Mesodermal cell (in vitro differentiated cells): ENCODE measurements around the gene CASZ1.

Source experiments
- H3K27ac ChIP-seq: 2 replicates; pipeline ENCODE4 v1.7.0; 2013; ENCODE audit warnings: mild to moderate bottlenecking, low read depth, low read length, moderate library complexity; ENCODE audit not compliant: severe bottlenecking
- H3K36me3 ChIP-seq: 2 replicates; pipeline ENCODE4 v1.7.1; 2013; ENCODE audit warnings: mild to moderate bottlenecking, low read length, moderate library complexity; ENCODE audit not compliant: control insufficient read depth, insufficient read depth
- H3K4me1 ChIP-seq: one replicate; pipeline ENCODE4 v1.7.1; 2013; ENCODE audit warnings: mild to moderate bottlenecking, low read length; ENCODE audit not compliant: insufficient read depth, control insufficient read depth, poor library complexity, severe bottlenecking
- H3K4me3 ChIP-seq: 2 replicates; pipeline ENCODE4 v1.7.0; 2013; ENCODE audit warnings: low read length, control low read depth, mild to moderate bottlenecking; ENCODE audit not compliant: insufficient read depth, poor library complexity, severe bottlenecking; ENCODE audit errors: extremely low read depth
- H3K9me3 ChIP-seq: 2 replicates; pipeline ENCODE4 v1.7.1; 2013; ENCODE audit warnings: mild to moderate bottlenecking, low read length, moderate library complexity; ENCODE audit not compliant: control insufficient read depth
- WGBS, 2 experiments: methylation state at CpG; one replicate each; pipeline ENCODE4 v1.1.5; 2013; ENCODE audit warnings: missing lambda C conversion rate in 2 of 2; ENCODE audit not compliant: insufficient coverage in 2 of 2; 5-methylcytosine and 5-hydroxymethylcytosine counted together

Gene CASZ1

GRCh38 chr1:10598389-10598702, 198.1 kb downstream of the CASZ1 start:
- Histone ChIP-seq H3K36me3 (no peaks in the 10 kb centered on the region), H3K9me3 (no peaks in the 10 kb centered on the region), H3K4me3 (no peak overlapping the region), H3K27ac (no peak overlapping the region), H3K4me1 (peaks cover 35% of the 10 kb centered on the region)
- WGBS, 2 experiments, result 90% methylated on average over 6 of the region's 6 CpGs; no CpG with 5 or more reads in 1 of the 2 experiments

- H3K36me3 ChIP-seq, result no peaks in the 10 kb centered on the region
- WGBS, 2 experiments, result 91 to 94% methylated on average over 11 to 12 of the region's 13 CpGs
- no peak overlapping the region for H3K4me3 ChIP-seq
- peaks cover 35% of the 10 kb centered on the region for H3K4me1 ChIP-seq
- H3K27ac ChIP-seq, result no peak overlapping the region
- H3K9me3 ChIP-seq, result no peaks in the 10 kb centered on the region
Measured at GRCh38 chr1:10597492-10598388, 198.7 kb downstream of the CASZ1 start.

DNA sequence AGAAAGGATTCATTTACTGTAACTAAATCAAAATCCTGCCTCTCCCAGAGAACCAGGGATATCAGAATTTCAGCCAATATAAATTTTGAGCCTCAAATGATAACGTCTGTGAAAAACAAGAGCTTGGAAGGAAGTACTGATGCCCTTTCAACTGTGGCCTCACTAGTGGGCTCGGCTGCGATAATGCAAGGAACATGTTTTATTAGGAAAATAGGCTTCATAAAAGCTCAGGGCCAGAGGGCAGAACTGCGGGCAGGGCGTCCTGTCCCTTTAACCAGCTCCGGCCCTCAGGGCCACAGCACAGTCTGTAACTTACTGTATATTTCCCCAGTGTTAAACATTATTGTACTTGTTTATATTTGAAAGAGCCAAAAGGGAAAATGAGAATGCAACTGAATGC, 199.7 kb downstream of the CASZ1 start:
- Histone ChIP-seq H3K9me3 (no peaks in the 10 kb centered on the region), H3K27ac (no peak overlapping the region), H3K4me3 (no peak overlapping the region), H3K36me3 (no peaks in the 10 kb centered on the region), H3K4me1 (peaks cover 38% of the 10 kb centered on the region)
- 93 to 96% methylated on average over 5 to 6 of the region's 6 CpGs for WGBS, 2 experiments

GRCh38 chr1:10594595-10595223, 201.7 kb downstream of the CASZ1 start:
- H3K9me3 ChIP-seq, result no peaks in the 10 kb centered on the region
- H3K27ac ChIP-seq, result no peak overlapping the region
- no peaks in the 10 kb centered on the region for H3K36me3 ChIP-seq
- peaks cover 33% of the 10 kb centered on the region for H3K4me1 ChIP-seq
- WGBS, 2 experiments, result 46 to 53% methylated on average over 9 of the region's 9 CpGs
- no peak overlapping the region for H3K4me3 ChIP-seq

- Histone ChIP-seq H3K27ac (no peak overlapping the region), H3K9me3 (no peaks in the 10 kb centered on the region), H3K4me1 (peaks cover 26% of the 10 kb centered on the region), H3K4me3 (no peak overlapping the region), H3K36me3 (no peaks in the 10 kb centered on the region)
- WGBS, 2 experiments, result 90 to 95% methylated on average over 4 to 5 of the region's 11 CpGs
Measured at GRCh38 chr1:10593750-10594149, 202.7 kb downstream of the CASZ1 start.

GRCh38 chr1:10592373-10592772, 204.1 kb downstream of the CASZ1 start:
- no peaks in the 10 kb centered on the region for H3K9me3 ChIP-seq
- H3K27ac ChIP-seq, result no peak overlapping the region
- H3K4me3 ChIP-seq, result no peak overlapping the region
- H3K4me1 ChIP-seq, result peaks cover 19% of the 10 kb centered on the region
- H3K36me3 ChIP-seq, result no peaks in the 10 kb centered on the region
- 92 to 97% methylated on average over 2 to 3 of the region's 5 CpGs for WGBS, 2 experiments

GRCh38 chr1:10591010-10591409, 205.4 kb downstream of the CASZ1 start:
- Histone ChIP-seq H3K27ac (no peak overlapping the region), H3K4me3 (no peak overlapping the region), H3K4me1 (peaks cover 17% of the 10 kb centered on the region), H3K36me3 (no peaks in the 10 kb centered on the region), H3K9me3 (no peaks in the 10 kb centered on the region)
- 100% methylated on average over 2 of the region's 4 CpGs; no CpG with 5 or more reads in 1 of the 2 experiments for WGBS, 2 experiments

- Histone ChIP-seq H3K4me3 (no peak overlapping the region), H3K4me1 (peaks cover 3% of the 10 kb centered on the region), H3K36me3 (no peaks in the 10 kb centered on the region), H3K9me3 (no peaks in the 10 kb centered on the region), H3K27ac (no peak overlapping the region)
- 96 to 100% methylated on average over 2 of the region's 5 CpGs for WGBS, 2 experiments
Measured at GRCh38 chr1:10589074-10589473, 207.4 kb downstream of the CASZ1 start.

DNA sequence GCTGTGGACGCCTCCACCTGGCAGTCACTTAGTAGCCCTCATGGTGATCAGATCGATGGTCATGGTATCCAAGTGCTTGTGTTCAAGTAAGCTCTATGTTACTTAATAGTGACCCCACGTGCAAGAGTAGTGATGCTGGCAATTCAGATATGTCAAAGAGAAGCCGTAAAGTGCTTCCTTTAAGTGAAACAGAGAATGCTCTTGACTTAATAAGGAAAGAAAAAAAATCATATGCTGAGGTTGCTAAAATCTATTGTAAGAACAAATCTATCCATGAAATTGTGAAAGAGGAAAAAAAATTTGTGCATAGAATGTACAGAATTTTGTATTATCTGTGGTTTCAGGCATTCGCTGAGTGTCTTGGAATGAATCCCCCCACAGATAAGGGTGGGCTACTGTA, 207.8 kb downstream of the CASZ1 start:
- Histone ChIP-seq H3K4me1 (peaks cover 3% of the 10 kb centered on the region), H3K4me3 (no peak overlapping the region), H3K27ac (no peak overlapping the region), H3K36me3 (no peaks in the 10 kb centered on the region), H3K9me3 (no peaks in the 10 kb centered on the region)
- WGBS, 2 experiments, result 94 to 98% methylated on average over 3 to 4 of the region's 5 CpGs
